ENCODE data around the gene DCBLD2. TPM values are rescaled to one million over a fixed set of nuclear protein-coding genes. Genes with fewer than 3 reads are reported as not detected.

The DCBLD2 gene
- total and polyA plus RNA-seq, 2 of the 13 experiments (the other 11 are each of a cell fraction or from before 2014, with no cell fraction given) = 43.8 to 56.9 TPM

- BruUV-seq (replicated peaks) = no TSS peak
- ATAC-seq (no peak), DNase-seq (ENCODE audit: low spot score) (no peak), FAIRE-seq (no peak)
- H3K79me2 ChIP-seq (ENCODE audit: insufficient read depth, low read length) = no peaks in the 10 kb centered on the region
- H3K4me2 ChIP-seq (ENCODE audit: low read depth, low read length) = no peak overlapping the region
- ChIA-PET POLR2A (no interaction called here), CTCF (ENCODE audit: low intra/inter-chr PET ratio, low total read pairs) (no interaction called here)
- no peaks in the 10 kb centered on the region for H3K9me3 ChIP-seq (ENCODE audit: low read length)
- intact Hi-C loops (cut with micrococcal nuclease; ENCODE audit: unreplicated experiment) (no loop called here), in situ Hi-C loops (cut with HindIII; ENCODE audit: extremely low pct_ligation_motif_present, low pct_unique_long_range_greater_than_20kb) (no loop called here)
- H3K9ac ChIP-seq (ENCODE audit: insufficient read depth, low read depth, low read length) = no peak overlapping the region
- no peaks in the 10 kb centered on the region for H3K27me3 ChIP-seq (ENCODE audit: control insufficient read depth in 1 of 2, insufficient read depth in 2 of 2, low read length in 2 of 2)
- no peak overlapping the region for H2AFZ ChIP-seq (ENCODE audit: low read length)
- H3K4me1 ChIP-seq (ENCODE audit: insufficient read depth, low read length) = no peaks in the 10 kb centered on the region
- WGBS (ENCODE audit: low lambda C conversion rate) = 100% methylated on average over 1 of the region's 1 CpG
- TF ChIP-seq ZBTB1 (CRISPR knock-in tag; IDR thresholded peaks at IDR 0.05; ENCODE audit: borderline replicate concordance) = no peak
- TF ChIP-seq ZNF446 (CRISPR knock-in tag; IDR thresholded peaks at IDR 0.05) = no peak
- no peak for TF ChIP-seq MZF1 (CRISPR knock-in tag; IDR thresholded peaks at IDR 0.05; ENCODE audit: borderline replicate concordance)
- no peak for TF ChIP-seq SRF (IDR thresholded peaks at IDR 0.05; ENCODE audit: low read depth, low read length)
- no peak for TF ChIP-seq TCF7L2 (IDR thresholded peaks at IDR 0.05; ENCODE audit: low read depth, low read length)
- no peak for TF ChIP-seq NR1H2 (CRISPR knock-in tag; IDR thresholded peaks at IDR 0.05; ENCODE audit: borderline replicate concordance, low read depth)
- no peak for TF ChIP-seq ZNF343 (CRISPR knock-in tag; IDR thresholded peaks at IDR 0.05)
- TF ChIP-seq GMEB1 (CRISPR knock-in tag; IDR thresholded peaks at IDR 0.05; ENCODE audit: borderline replicate concordance) = no peak
- TF ChIP-seq ZSCAN29 (CRISPR knock-in tag; conservative IDR thresholded peaks at IDR 0.05) = no peak
- no peak for TF ChIP-seq ZNF772 (CRISPR knock-in tag; IDR thresholded peaks at IDR 0.05)
- TF ChIP-seq MXI1 (IDR thresholded peaks at IDR 0.05; ENCODE audit: borderline replicate concordance, low read depth, low read length) = no peak
- TF ChIP-seq, protein P1, sequence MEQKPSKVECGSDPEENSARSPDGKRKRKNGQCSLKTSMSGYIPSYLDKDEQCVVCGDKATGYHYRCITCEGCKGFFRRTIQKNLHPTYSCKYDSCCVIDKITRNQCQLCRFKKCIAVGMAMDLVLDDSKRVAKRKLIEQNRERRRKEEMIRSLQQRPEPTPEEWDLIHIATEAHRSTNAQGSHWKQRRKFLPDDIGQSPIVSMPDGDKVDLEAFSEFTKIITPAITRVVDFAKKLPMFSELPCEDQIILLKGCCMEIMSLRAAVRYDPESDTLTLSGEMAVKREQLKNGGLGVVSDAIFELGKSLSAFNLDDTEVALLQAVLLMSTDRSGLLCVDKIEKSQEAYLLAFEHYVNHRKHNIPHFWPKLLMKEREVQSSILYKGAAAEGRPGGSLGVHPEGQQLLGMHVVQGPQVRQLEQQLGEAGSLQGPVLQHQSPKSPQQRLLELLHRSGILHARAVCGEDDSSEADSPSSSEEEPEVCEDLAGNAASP (CRISPR knock-in tag; IDR thresholded peaks at IDR 0.05; ENCODE audit: borderline replicate concordance) = no peak
- H4K20me1 ChIP-seq (ENCODE audit: insufficient read depth, low read length) = no peaks in the 10 kb centered on the region
- no peak overlapping the region for H3K4me3 ChIP-seq (replicated peaks in 1 of 3; ENCODE audit: insufficient read depth in 1 of 3, low read depth in 2 of 3, low read length in 3 of 3)
- H3K36me3 ChIP-seq (replicated peaks in 1 of 2; ENCODE audit: control insufficient read depth in 1 of 2, insufficient read depth in 2 of 2, low read length in 2 of 2) = peaks cover 0 to 14% of the 10 kb centered on the region in 2 experiments; a peak in 2 of 5 replicates
- H3K27ac ChIP-seq (ENCODE audit: extremely low read length, insufficient read depth, low read length) = no peak overlapping the region
These were observed 53.4 kb downstream of the DCBLD2 start for GRCh38 chr3:98848108-98848507.

All from HepG2 (cell line).